Posterior vena cava (tissue), 2 donors: Measurements from ENCODE around the gene SYTL5. TPM values are rescaled to one million over a fixed set of nuclear protein-coding genes. Genes with fewer than 3 reads are reported as not detected.

Experiments used
- microRNA-seq, 2 donors: library from miRNA; unstranded; fragments of <30 nt; microRNA quantifications; one replicate each; pipeline ENCODE4 v1.2.0, GENCODE V29; 2020 to 2021; ENCODE audit warnings: borderline microRNAs expressed in 2 of 2
- total RNA-seq, 2 donors: library from RNA; stranded (reverse); fragmentation: NEBNext Ultra II Directional; extraction: Animal tissue kit (Norgen Biotek cat#: 25700); gene quantifications; one replicate each; pipeline ENCODE4 v1.2.1, GENCODE V29; 2021
- donor health status: DM: yes; HTN: yes; CAD: no.
- donor health status: DM: yes; HTN: yes; CAD: no.

Gene SYTL5
- total RNA-seq, 2 donors from 2014 or later: 0.05 to 0.09 TPM

Small RNA genes within 50 kb of the gene (microRNA-seq; reads per million reads assigned to microRNA genes)
- gene MIR548AJ2: 0 reads per million in 2 donors

Other genes starting within 250 kb of the SYTL5 start
- 10 to 100 TPM; 31.4 to 67.5 TPM for gene CYBB, start 226.5 kb upstream of the SYTL5 start, total RNA-seq
- 10 to 100 TPM; 53.4 to 82.7 TPM for gene DYNLT3, start 159.0 kb upstream of the SYTL5 start, total RNA-seq
- gene SRPX, start 214.3 kb downstream of the SYTL5 start, total RNA-seq: 100 to 1,000 TPM; 228 to 294 TPM